ENCODE data around the gene LSM12. TPM values are rescaled to one million over a fixed set of nuclear protein-coding genes. Genes with fewer than 3 reads are reported as not detected.

The LSM12 gene
- total RNA-seq, 1 experiment from 2014 or later: 128 TPM

DNA sequence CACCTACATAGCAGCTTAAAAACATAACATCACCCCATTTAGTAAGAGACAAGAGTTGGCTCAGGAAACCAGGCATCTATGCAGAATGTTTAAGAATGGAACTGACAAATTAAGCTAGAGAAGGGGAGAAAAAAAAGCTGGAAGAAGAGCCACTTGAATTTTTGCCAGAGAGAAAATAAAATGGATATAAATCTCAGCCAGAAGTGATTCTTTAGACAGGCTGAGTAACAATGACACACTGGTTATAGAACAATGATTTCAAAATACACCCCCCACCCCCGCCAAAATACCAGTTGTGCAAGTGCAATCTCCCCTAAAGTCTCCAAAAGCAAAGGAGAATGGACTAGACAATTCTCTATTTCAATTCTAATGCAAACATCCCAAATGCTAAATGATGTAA is 22.4 kb downstream of the LSM12 start:
- H2AFZ ChIP-seq (ENCODE audit: low read length): no peak overlapping the region
- H3K36me3 Mint-ChIP-seq (ENCODE audit: insufficient read depth in 1 of 3, low read depth in 3 of 3): peaks cover 21 to 49% (median 45%) of the 10 kb centered on the region in 3 experiments
- TF ChIP-seq, protein P1, sequence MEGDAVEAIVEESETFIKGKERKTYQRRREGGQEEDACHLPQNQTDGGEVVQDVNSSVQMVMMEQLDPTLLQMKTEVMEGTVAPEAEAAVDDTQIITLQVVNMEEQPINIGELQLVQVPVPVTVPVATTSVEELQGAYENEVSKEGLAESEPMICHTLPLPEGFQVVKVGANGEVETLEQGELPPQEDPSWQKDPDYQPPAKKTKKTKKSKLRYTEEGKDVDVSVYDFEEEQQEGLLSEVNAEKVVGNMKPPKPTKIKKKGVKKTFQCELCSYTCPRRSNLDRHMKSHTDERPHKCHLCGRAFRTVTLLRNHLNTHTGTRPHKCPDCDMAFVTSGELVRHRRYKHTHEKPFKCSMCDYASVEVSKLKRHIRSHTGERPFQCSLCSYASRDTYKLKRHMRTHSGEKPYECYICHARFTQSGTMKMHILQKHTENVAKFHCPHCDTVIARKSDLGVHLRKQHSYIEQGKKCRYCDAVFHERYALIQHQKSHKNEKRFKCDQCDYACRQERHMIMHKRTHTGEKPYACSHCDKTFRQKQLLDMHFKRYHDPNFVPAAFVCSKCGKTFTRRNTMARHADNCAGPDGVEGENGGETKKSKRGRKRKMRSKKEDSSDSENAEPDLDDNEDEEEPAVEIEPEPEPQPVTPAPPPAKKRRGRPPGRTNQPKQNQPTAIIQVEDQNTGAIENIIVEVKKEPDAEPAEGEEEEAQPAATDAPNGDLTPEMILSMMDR (conservative IDR thresholded peaks at IDR 0.05): no peak
- no peak overlapping the region for H3T11ph ChIP-seq (ENCODE audit: low read length)
- no peak for DNase-seq
- no peak overlapping the region for H4K5ac ChIP-seq (ENCODE audit: insufficient read length, low read depth, low read length)
- no peaks in the 10 kb centered on the region for H3K27me3 ChIP-seq (ENCODE audit: insufficient read depth, low read length)
- H3K79me1 ChIP-seq (ENCODE audit: insufficient read depth, low read depth, low read length, poor library complexity, severe bottlenecking): peaks cover 25% of the 10 kb centered on the region
- no peak overlapping the region for H2BK12ac ChIP-seq (ENCODE audit: insufficient read length, low read depth, low read length)
- no peaks in the 10 kb centered on the region for H3K9me3 Mint-ChIP-seq
- H3K4me1 ChIP-seq (ENCODE audit: insufficient read depth, low read length): no peaks in the 10 kb centered on the region
- no peak overlapping the region for H3K9ac ChIP-seq (ENCODE audit: extremely low read depth, insufficient read length, low read length)
- peaks cover 10 to 19% of the 10 kb centered on the region in 2 experiments for H3K4me1 Mint-ChIP-seq
- H3K23ac ChIP-seq (ENCODE audit: insufficient read length, low read depth, low read length): no peak overlapping the region
- no peak overlapping the region for H3K4me2 ChIP-seq (ENCODE audit: insufficient read depth, insufficient read length, low read length)
- H2BK15ac ChIP-seq (ENCODE audit: low read depth, low read length): no peak overlapping the region
- no peaks in the 10 kb centered on the region for H3K23me2 ChIP-seq (ENCODE audit: insufficient read length, low read depth, low read length, poor library complexity, severe bottlenecking)
- no peaks in the 10 kb centered on the region for H3K9me3 ChIP-seq (ENCODE audit: control insufficient read depth, low read depth, low read length)
- no peaks in the 10 kb centered on the region for H4K20me1 ChIP-seq (ENCODE audit: control insufficient read depth, insufficient read depth, insufficient read length)
- H2BK120ac ChIP-seq (ENCODE audit: low read depth, low read length, poor library complexity, severe bottlenecking): no peak overlapping the region
- no peak overlapping the region for H3K4ac ChIP-seq (ENCODE audit: low read depth, low read length)
- H3K79me2 ChIP-seq (ENCODE audit: insufficient read depth, low read length): peaks cover 17% of the 10 kb centered on the region
- H4K91ac ChIP-seq (ENCODE audit: insufficient read length, low read depth, low read length): no peak overlapping the region
- no peak overlapping the region for H2BK20ac ChIP-seq (ENCODE audit: low read depth, low read length, poor library complexity, severe bottlenecking)
- H3K14ac ChIP-seq (ENCODE audit: insufficient read depth, low read length): no peak overlapping the region
- no peak overlapping the region for H2AK5ac ChIP-seq (ENCODE audit: insufficient read length, low read length)
- no peak overlapping the region for H3K27ac ChIP-seq (ENCODE audit: insufficient read length, low read depth, low read length)
- H3K27ac Mint-ChIP-seq: peak overlapping the region in 1 of 3 experiments; percentile 73; a peak in 3 of 7 replicates
- H2BK5ac ChIP-seq (ENCODE audit: insufficient read length, low read length): no peak overlapping the region
- H3K18ac ChIP-seq (ENCODE audit: insufficient read length, low read depth, low read length): no peak overlapping the region
- H3K4me3 Mint-ChIP-seq: no peak overlapping the region
- WGBS (ENCODE audit: extremely low coverage, insufficient read length, low lambda C conversion rate): no CpG with 5 or more reads among the region's 1 CpG
- H3K56ac ChIP-seq (ENCODE audit: insufficient read length, low read depth, low read length): no peak overlapping the region
- H4K8ac ChIP-seq (replicated peaks; ENCODE audit: insufficient read length, low read depth, low read length): no peak overlapping the region
- H3K27me3 Mint-ChIP-seq (ENCODE audit: low read depth): no peaks in the 10 kb centered on the region

Measured in H9 (cell line).